Left kidney (tissue), 1 donor: Measurements from ENCODE around the gene SOX12. TPM values are rescaled to one million over a fixed set of nuclear protein-coding genes. Genes with fewer than 3 reads are reported as not detected.

ENCODE experiments used
- polyA plus RNA-seq: library from polyadenylated mRNA; unstranded; fragments of 120-200 nt; gene quantifications from one replicate; pipeline ENCODE4 v1.2.1, GENCODE V29; 2013; ENCODE audit not compliant: insufficient read length

The SOX12 gene
- polyA plus RNA-seq, 1 donor = 31.6 TPM

Other genes with a start within 250 kb of the SOX12 start
- gene DEFB125, start 237.9 kb upstream of the SOX12 start, polyA plus RNA-seq = not detected
- gene DEFB126, start 183.0 kb upstream of the SOX12 start, polyA plus RNA-seq = not detected
- not detected for gene DEFB127, start 168.1 kb upstream of the SOX12 start, polyA plus RNA-seq
- gene DEFB128, start 135.8 kb upstream of the SOX12 start, polyA plus RNA-seq = not detected
- gene DEFB129, start 98.3 kb upstream of the SOX12 start, polyA plus RNA-seq = not detected
- 0.07 TPM for gene DEFB132, start 67.8 kb upstream of the SOX12 start, polyA plus RNA-seq
- 50.7 TPM for gene C20orf96, start 34.8 kb upstream of the SOX12 start, polyA plus RNA-seq
- 44.7 TPM for gene ZCCHC3, start 28.0 kb upstream of the SOX12 start, polyA plus RNA-seq
- gene NRSN2, start 21.6 kb downstream of the SOX12 start, polyA plus RNA-seq = 46.5 TPM
- gene TRIB3, start 55.2 kb downstream of the SOX12 start, polyA plus RNA-seq = 3.3 TPM
- 94.4 TPM for gene RBCK1, start 82.7 kb downstream of the SOX12 start, polyA plus RNA-seq
- 35.9 TPM for gene TBC1D20, start 137.0 kb downstream of the SOX12 start, polyA plus RNA-seq
- 174 TPM for gene CSNK2A1, start 218.2 kb downstream of the SOX12 start, polyA plus RNA-seq